Gastrocnemius medialis (tissue), 4 donors: ENCODE data around the gene ALCAM. TPM values are rescaled to one million over a fixed set of nuclear protein-coding genes. Genes with fewer than 3 reads are reported as not detected.

Source experiments
- ATAC-seq, 2 donors: fragments of 150-250 bp; one replicate each; pipeline ENCODE4 v1.9.1; 2016
- DNase-seq, 2 donors: peaks; one replicate each; pipeline ENCODE4 v3.0.0-alpha.2; 2019
- H3K27ac ChIP-seq, 4 donors: fragments of 200-600 bp; sonication (generic); 1 replicate in 1 of 4; 2 replicates in 3 of 4; pipeline ENCODE4 v1.5.1; 2016 to 2018; ENCODE audit warnings: mild to moderate bottlenecking in 2 of 4, moderate library complexity in 1 of 4
- H3K27me3 ChIP-seq, 3 donors: fragments of 200-600 bp; sonication (generic) in 2 of 3; 1 replicate in 1 of 3; 2 replicates in 2 of 3; pipeline versions ENCODE4 v1.5.1 to v1.6.0; 2016 to 2019; ENCODE audit warnings: mild to moderate bottlenecking in 1 of 3, moderate library complexity in 1 of 3
- H3K36me3 ChIP-seq, 2 donors: fragments of 200-600 bp; sonication (generic) in 1 of 2; one replicate each; pipeline ENCODE4 v1.5.1; 2017 to 2018
- H3K4me1 ChIP-seq, 2 donors: fragments of 200-600 bp; sonication (generic) in 1 of 2; one replicate each; pipeline ENCODE4 v1.5.1; 2016 to 2017; ENCODE audit warnings: mild to moderate bottlenecking in 2 of 2
- H3K4me3 ChIP-seq, 4 donors: fragments of 200-600 bp; sonication (generic) in 3 of 4; 1 replicate in 1 of 4; 2 replicates in 3 of 4; pipeline ENCODE4 v1.5.1; 2016 to 2019; ENCODE audit warnings: mild to moderate bottlenecking in 2 of 4
- H3K9me3 ChIP-seq, 3 donors: fragments of 200-600 bp; sonication (generic) in 2 of 3; 1 replicate in 1 of 3; 2 replicates in 2 of 3; pipeline ENCODE4 v1.5.1; 2016 to 2019
- CTCF ChIP-seq, 5 experiments: fragments of 450-650 bp in 3 of 5; fragments of 200-600 bp in 2 of 5; sonication (generic) in 2 of 5; IDR thresholded peaks in 4 of 5; conservative IDR thresholded peaks in 1 of 5; 1 replicate in 4 of 5; 2 replicates in 1 of 5; pipeline ENCODE4 v1.5.1; 2016 to 2019; ENCODE audit warnings: antibody characterized with exemption in 5 of 5, mild to moderate bottlenecking in 3 of 5, moderate library complexity in 3 of 5
- POLR2A ChIP-seq, 2 donors: fragments of 450-650 bp; IDR thresholded peaks; one replicate each; pipeline ENCODE4 v1.6.1; 2017; ENCODE audit warnings: antibody characterized with exemption in 2 of 2, mild to moderate bottlenecking in 2 of 2, moderate library complexity in 2 of 2
- in situ Hi-C, 4 donors: fragments of 200-750 bp; cut with MboI; loops; one replicate each; pipeline versions ENCODE4 v1.15.0 to v1.8.0; 2017; ENCODE audit warnings: low sequenced_read_pairs in 4 of 4
- intact Hi-C: fragments of 100-400 bp; cut with DNase I; formaldehyde crosslinking; loops from one replicate; pipeline ENCODE4 v1.15.1; 2023; ENCODE audit warnings: low total_unique reads
- total RNA-seq, 4 donors: library from RNA; depleted of rRNA; stranded (reverse); fragments of >200 nt; gene quantifications; one replicate each; pipeline versions ENCODE4 v1.1.0 to v1.2.3, GENCODE V29; 2016

ALCAM gene
- total RNA-seq, 4 donors from 2014 or later, result 0.82 to 3.5 (median 1.6) TPM

- H3K27me3 ChIP-seq, result no peaks in the 10 kb centered on the region
- no peak overlapping the region for H3K27ac ChIP-seq
- ATAC-seq (no peak), DNase-seq (no peak)
- TF ChIP-seq POLR2A (IDR thresholded peaks at IDR 0.05) (no peak), CTCF (IDR thresholded peaks at IDR 0.05 in 4 of 5, conservative IDR thresholded peaks at IDR 0.05 in 1 of 5) (no peak)
- H3K36me3 ChIP-seq, result no peaks in the 10 kb centered on the region
- in situ Hi-C loops (no loop called here), intact Hi-C loops (no loop called here)
- no peaks in the 10 kb centered on the region for H3K9me3 ChIP-seq
- no peak overlapping the region for H3K4me3 ChIP-seq
- no peaks in the 10 kb centered on the region for H3K4me1 ChIP-seq
Observed at GRCh38 chr3:105512061-105512460, 145.4 kb downstream of the ALCAM start.

- intact Hi-C loops (no loop called here), in situ Hi-C loops (no loop called here)
- Histone ChIP-seq H3K36me3 (no peaks in the 10 kb centered on the region), H3K9me3 (no peaks in the 10 kb centered on the region), H3K27me3 (no peaks in the 10 kb centered on the region), H3K27ac (no peak overlapping the region), H3K4me1 (no peaks in the 10 kb centered on the region), H3K4me3 (no peak overlapping the region)
- TF ChIP-seq POLR2A (IDR thresholded peaks at IDR 0.05), result no peak
- no peak for TF ChIP-seq CTCF (IDR thresholded peaks at IDR 0.05 in 4 of 5, conservative IDR thresholded peaks at IDR 0.05 in 1 of 5)
- ATAC-seq, result no peak
- DNase-seq, result no peak
Observed at GRCh38 chr3:105513042-105513441, 146.3 kb downstream of the ALCAM start.

- intact Hi-C loops (no loop called here), in situ Hi-C loops (no loop called here)
- no peak overlapping the region for H3K4me3 ChIP-seq
- ATAC-seq, result no peak
- H3K27me3 ChIP-seq, result no peaks in the 10 kb centered on the region
- no peak for DNase-seq
- TF ChIP-seq POLR2A (IDR thresholded peaks at IDR 0.05) (no peak), CTCF (IDR thresholded peaks at IDR 0.05 in 4 of 5, conservative IDR thresholded peaks at IDR 0.05 in 1 of 5) (no peak)
- H3K4me1 ChIP-seq, result no peaks in the 10 kb centered on the region
- no peaks in the 10 kb centered on the region for H3K9me3 ChIP-seq
- H3K27ac ChIP-seq, result no peak overlapping the region
- no peaks in the 10 kb centered on the region for H3K36me3 ChIP-seq
Observed at GRCh38 chr3:105513886-105514285, 147.2 kb downstream of the ALCAM start.

- no peaks in the 10 kb centered on the region for H3K4me1 ChIP-seq
- ATAC-seq (no peak), DNase-seq (no peak)
- no peak overlapping the region for H3K4me3 ChIP-seq
- TF ChIP-seq POLR2A (IDR thresholded peaks at IDR 0.05) (no peak), CTCF (IDR thresholded peaks at IDR 0.05 in 4 of 5, conservative IDR thresholded peaks at IDR 0.05 in 1 of 5) (no peak)
- intact Hi-C loops, result no loop called here
- in situ Hi-C loops, result no loop called here
- H3K27ac ChIP-seq, result no peak overlapping the region
- H3K27me3 ChIP-seq, result no peaks in the 10 kb centered on the region
- no peaks in the 10 kb centered on the region for H3K9me3 ChIP-seq
- no peaks in the 10 kb centered on the region for H3K36me3 ChIP-seq
Observed at GRCh38 chr3:105515372-105515771, 148.7 kb downstream of the ALCAM start.

GRCh38 chr3:105516972-105517371 lies 150.3 kb downstream of the ALCAM start:
- Histone ChIP-seq H3K9me3 (no peaks in the 10 kb centered on the region), H3K36me3 (no peaks in the 10 kb centered on the region), H3K27ac (no peak overlapping the region), H3K4me1 (no peaks in the 10 kb centered on the region), H3K4me3 (no peak overlapping the region), H3K27me3 (no peaks in the 10 kb centered on the region)
- intact Hi-C loops, result no loop called here
- ATAC-seq, result no peak
- TF ChIP-seq POLR2A (IDR thresholded peaks at IDR 0.05), result no peak
- TF ChIP-seq CTCF (IDR thresholded peaks at IDR 0.05 in 4 of 5, conservative IDR thresholded peaks at IDR 0.05 in 1 of 5), result no peak
- in situ Hi-C loops, result no loop called here
- no peak for DNase-seq
